ENCODE measurements around the gene PLCB1.

GRCh38 chr20:8265588-8265987 is 133.5 kb downstream of the PLCB1 start:
- TF ChIP-seq CTCF (IDR thresholded peaks at IDR 0.05; ENCODE audit: low read length) (no peak), EZH2 (IDR thresholded peaks at IDR 0.05; ENCODE audit: borderline replicate concordance, low read length) (no peak)
